Kidney epithelial cell (primary cell): Measurements from ENCODE around the gene GINS1. TPM values are rescaled to one million over a fixed set of nuclear protein-coding genes. Genes with fewer than 3 reads are reported as not detected.

ENCODE experiments used
- DNase-seq: peaks from one replicate; pipeline ENCODE4 v3.0.0-alpha.2; 2010; ENCODE audit warnings: low read depth
- H3K27me3 ChIP-seq: 2 replicates; pipeline ENCODE4 v1.6.0; 2011; ENCODE audit warnings: low read length; ENCODE audit not compliant: control insufficient read depth, insufficient read depth
- H3K36me3 ChIP-seq: 2 replicates; pipeline ENCODE4 v1.5.1; 2011; ENCODE audit warnings: low read length; ENCODE audit not compliant: control insufficient read depth, insufficient read depth
- H3K4me3 ChIP-seq: 2 replicates; pipeline ENCODE4 v1.5.1; 2011; ENCODE audit warnings: low read depth, mild to moderate bottlenecking, control low read depth, low read length
- total RNA-seq: library from RNA; depleted of rRNA; stranded (reverse); fragments of >200 nt; gene quantifications from 2 replicates; pipeline ENCODE4 v1.2.3, GENCODE V29; 2015
- TF ChIP-seq, protein P1 (sequence below): IDR thresholded peaks from 2 replicates; pipeline ENCODE4 v1.5.1; 2011; ENCODE audit warnings: mild to moderate bottlenecking, moderate library complexity, low read length, control low read depth, inconsistent platforms; ENCODE audit not compliant: insufficient read depth, poor library complexity, severe bottlenecking

GINS1 gene
- total RNA-seq, 1 donor from 2014 or later: 6.6 TPM

- DNase-seq: no peak
- TF ChIP-seq, protein P1, sequence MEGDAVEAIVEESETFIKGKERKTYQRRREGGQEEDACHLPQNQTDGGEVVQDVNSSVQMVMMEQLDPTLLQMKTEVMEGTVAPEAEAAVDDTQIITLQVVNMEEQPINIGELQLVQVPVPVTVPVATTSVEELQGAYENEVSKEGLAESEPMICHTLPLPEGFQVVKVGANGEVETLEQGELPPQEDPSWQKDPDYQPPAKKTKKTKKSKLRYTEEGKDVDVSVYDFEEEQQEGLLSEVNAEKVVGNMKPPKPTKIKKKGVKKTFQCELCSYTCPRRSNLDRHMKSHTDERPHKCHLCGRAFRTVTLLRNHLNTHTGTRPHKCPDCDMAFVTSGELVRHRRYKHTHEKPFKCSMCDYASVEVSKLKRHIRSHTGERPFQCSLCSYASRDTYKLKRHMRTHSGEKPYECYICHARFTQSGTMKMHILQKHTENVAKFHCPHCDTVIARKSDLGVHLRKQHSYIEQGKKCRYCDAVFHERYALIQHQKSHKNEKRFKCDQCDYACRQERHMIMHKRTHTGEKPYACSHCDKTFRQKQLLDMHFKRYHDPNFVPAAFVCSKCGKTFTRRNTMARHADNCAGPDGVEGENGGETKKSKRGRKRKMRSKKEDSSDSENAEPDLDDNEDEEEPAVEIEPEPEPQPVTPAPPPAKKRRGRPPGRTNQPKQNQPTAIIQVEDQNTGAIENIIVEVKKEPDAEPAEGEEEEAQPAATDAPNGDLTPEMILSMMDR: no peak
- no peaks in the 10 kb centered on the region for H3K36me3 ChIP-seq
These were observed 24.6 kb upstream of the GINS1 start for GRCh38 chr20:25382704-25383370.

DNA sequence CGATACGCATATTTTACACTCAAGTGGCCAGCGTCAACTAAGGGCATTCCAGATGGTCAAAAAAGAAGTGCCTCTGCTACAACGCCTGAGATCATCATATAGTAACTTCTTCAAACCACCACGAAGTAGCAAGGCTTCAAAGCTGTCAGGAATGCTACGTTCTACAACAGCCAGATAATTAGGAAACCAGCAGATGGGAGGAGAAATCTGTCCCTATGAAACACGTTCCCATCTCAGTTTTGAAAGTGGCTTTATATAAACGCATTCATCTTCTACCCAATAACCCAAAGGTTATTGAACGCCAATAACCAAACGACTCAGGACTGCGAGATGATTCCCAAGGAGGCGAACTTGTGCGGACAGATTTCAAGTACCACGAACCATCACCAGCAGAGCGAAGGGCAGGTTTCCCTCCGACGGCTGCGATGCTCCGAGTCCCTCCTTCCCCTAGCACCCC, 18.0 kb upstream of the GINS1 start:
- Histone ChIP-seq H3K4me3 (peak overlapping the region; percentile 93), H3K36me3 (no peaks in the 10 kb centered on the region), H3K27me3 (no peaks in the 10 kb centered on the region)
- TF ChIP-seq, protein P1: no peak
- no peak for DNase-seq

More at GRCh38 chr20:25382704-25383370, 24.6 kb upstream of the GINS1 start:
- H3K27me3 ChIP-seq: no peaks in the 10 kb centered on the region
- H3K4me3 ChIP-seq: no peak overlapping the region

GRCh38 chr20:25389858-25390537, 17.5 kb upstream of the GINS1 start:
- Histone ChIP-seq H3K27me3 (no peaks in the 10 kb centered on the region), H3K36me3 (no peaks in the 10 kb centered on the region), H3K4me3 (peak overlapping the region; percentile 93)
- no peak for DNase-seq
- TF ChIP-seq, protein P1: no peak

GRCh38 chr20:25390538-25391528, 16.6 kb upstream of the GINS1 start, which contains the start of gene ABHD12:
Gene ABHD12, minus strand, starts transcription at chr20:25390835. Its CDS starts 132 bp downstream, at chr20:25390703.
- H3K27me3 ChIP-seq: no peaks in the 10 kb centered on the region
- TF ChIP-seq, protein P1: no peak
- H3K36me3 ChIP-seq: no peaks in the 10 kb centered on the region
- DNase-seq: peak; percentile 71
- H3K4me3 ChIP-seq: peak within 1 kb of the TSS; percentile 93

DNA sequence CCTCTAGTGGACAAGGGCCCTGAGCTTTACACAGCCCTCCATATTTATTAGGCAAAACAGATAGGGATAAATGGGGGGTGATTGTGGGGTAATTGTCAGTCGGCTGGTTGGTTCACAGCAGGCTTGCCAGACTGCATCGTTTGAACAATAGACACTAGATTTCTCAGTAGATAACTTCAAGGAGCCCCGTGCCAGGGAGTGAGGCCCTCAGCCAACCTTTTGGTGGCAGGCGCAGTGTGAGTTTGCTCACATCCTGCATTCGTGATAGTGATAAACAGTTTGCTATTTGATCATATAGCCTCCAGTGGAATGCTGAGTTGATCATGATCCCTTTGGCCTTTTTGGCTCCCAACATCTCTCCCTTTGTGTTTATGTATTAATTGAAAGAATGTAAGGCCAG, 13.2 kb upstream of the GINS1 start:
- TF ChIP-seq, protein P1: no peak
- no peak for DNase-seq
- Histone ChIP-seq H3K36me3 (no peaks in the 10 kb centered on the region), H3K4me3 (no peak overlapping the region), H3K27me3 (no peaks in the 10 kb centered on the region)
